ENCODE measurements around the gene DNAH12. TPM values are rescaled to one million over a fixed set of nuclear protein-coding genes. Genes with fewer than 3 reads are reported as not detected.

DNAH12 gene
- total RNA-seq, 1 experiment from 2014 or later: 0.45 TPM

DNA sequence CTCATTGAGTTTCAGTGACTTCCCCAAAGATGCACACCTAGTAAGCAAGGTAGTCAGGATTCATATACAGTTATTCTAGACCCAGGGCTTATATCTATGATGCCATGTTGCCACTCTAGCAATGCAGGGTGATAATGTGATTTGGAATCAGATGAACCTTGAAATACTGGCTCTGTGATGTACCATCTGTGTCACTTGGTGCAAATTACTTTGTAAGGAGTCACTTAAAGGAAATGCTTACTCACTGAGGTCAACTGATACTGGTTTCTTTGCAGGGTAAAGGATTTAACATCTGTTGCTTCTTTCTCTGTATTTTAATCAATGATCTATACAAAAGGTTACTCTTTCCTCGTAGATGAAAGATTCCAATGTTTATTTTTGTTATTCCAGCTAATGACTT is 262.4 kb downstream of the DNAH12 start:
- Histone ChIP-seq H3K4me3 (ENCODE audit: low read depth, low read length) (no peak overlapping the region), H3K36me3 (ENCODE audit: control insufficient read depth, insufficient read depth, low read length) (no peaks in the 10 kb centered on the region), H3K9me3 (no peaks in the 10 kb centered on the region; the same call in 1 of the 2 replicates), H3K27me3 (replicated peaks; ENCODE audit: control insufficient read depth, insufficient read depth, low read length) (no peaks in the 10 kb centered on the region), H3K4me1 (no peaks in the 10 kb centered on the region)
- no peak overlapping the region for H3K27ac Mint-ChIP-seq (ENCODE audit: unreplicated experiment)
- H3K9me3 Mint-ChIP-seq (ENCODE audit: unreplicated experiment): peaks cover 5% of the 10 kb centered on the region
- no peaks in the 10 kb centered on the region for H3K4me1 Mint-ChIP-seq (ENCODE audit: low read depth, unreplicated experiment)
- no peak overlapping the region for H3K4me3 Mint-ChIP-seq (ENCODE audit: unreplicated experiment)
- no peaks in the 10 kb centered on the region for H3K27me3 Mint-ChIP-seq (ENCODE audit: insufficient read depth, unreplicated experiment)
- no peaks in the 10 kb centered on the region for H3K36me3 Mint-ChIP-seq (ENCODE audit: insufficient read depth, unreplicated experiment)
- no peak for DNase-seq
- ChIA-PET POLR2A (no interaction called here), CTCF (no interaction called here)
- intact Hi-C loops (cut with micrococcal nuclease; ENCODE audit: unreplicated experiment): no loop called here
- BruUV-seq (replicated peaks): no TSS peak
- TF ChIP-seq, protein P1, sequence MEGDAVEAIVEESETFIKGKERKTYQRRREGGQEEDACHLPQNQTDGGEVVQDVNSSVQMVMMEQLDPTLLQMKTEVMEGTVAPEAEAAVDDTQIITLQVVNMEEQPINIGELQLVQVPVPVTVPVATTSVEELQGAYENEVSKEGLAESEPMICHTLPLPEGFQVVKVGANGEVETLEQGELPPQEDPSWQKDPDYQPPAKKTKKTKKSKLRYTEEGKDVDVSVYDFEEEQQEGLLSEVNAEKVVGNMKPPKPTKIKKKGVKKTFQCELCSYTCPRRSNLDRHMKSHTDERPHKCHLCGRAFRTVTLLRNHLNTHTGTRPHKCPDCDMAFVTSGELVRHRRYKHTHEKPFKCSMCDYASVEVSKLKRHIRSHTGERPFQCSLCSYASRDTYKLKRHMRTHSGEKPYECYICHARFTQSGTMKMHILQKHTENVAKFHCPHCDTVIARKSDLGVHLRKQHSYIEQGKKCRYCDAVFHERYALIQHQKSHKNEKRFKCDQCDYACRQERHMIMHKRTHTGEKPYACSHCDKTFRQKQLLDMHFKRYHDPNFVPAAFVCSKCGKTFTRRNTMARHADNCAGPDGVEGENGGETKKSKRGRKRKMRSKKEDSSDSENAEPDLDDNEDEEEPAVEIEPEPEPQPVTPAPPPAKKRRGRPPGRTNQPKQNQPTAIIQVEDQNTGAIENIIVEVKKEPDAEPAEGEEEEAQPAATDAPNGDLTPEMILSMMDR (IDR thresholded peaks at IDR 0.05; ENCODE audit: insufficient read depth in 1 of 2, low read depth in 1 of 2, low read length in 1 of 2, severe bottlenecking in 1 of 2, unreplicated experiment in 1 of 2): no peak

DNA sequence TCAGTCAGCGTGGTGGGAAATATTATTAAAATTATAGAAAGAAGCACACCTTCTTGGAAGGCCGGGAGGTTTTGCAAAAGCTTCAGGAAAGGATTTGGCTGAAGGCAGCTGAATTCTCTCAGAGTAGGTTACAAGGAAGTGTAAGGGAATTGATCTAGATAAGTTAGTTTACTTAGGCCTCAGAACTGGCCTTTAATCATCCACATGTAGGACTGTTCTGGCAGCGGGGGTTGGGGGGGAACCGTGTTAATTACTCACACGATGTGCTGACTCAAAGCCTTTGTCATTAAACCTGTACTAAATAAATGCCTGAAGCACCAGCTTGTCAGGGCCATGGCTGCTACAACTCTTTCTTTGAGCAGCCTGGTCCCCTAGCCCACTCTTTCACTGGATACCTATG is 264.5 kb downstream of the DNAH12 start:
- no peaks in the 10 kb centered on the region for H3K27me3 Mint-ChIP-seq (ENCODE audit: insufficient read depth, unreplicated experiment)
- no peak overlapping the region for H3K4me3 ChIP-seq (ENCODE audit: low read depth, low read length)
- TF ChIP-seq, protein P1 (IDR thresholded peaks at IDR 0.05; ENCODE audit: insufficient read depth in 1 of 2, low read depth in 1 of 2, low read length in 1 of 2, severe bottlenecking in 1 of 2, unreplicated experiment in 1 of 2): no peak
- no peaks in the 10 kb centered on the region for H3K27me3 ChIP-seq (replicated peaks; ENCODE audit: control insufficient read depth, insufficient read depth, low read length)
- no peak overlapping the region for H3K27ac Mint-ChIP-seq (ENCODE audit: unreplicated experiment)
- H3K9me3 Mint-ChIP-seq (ENCODE audit: unreplicated experiment): no peaks in the 10 kb centered on the region
- DNase-seq: no peak
- ChIA-PET CTCF (no interaction called here), POLR2A (no interaction called here)
- BruUV-seq (replicated peaks): no TSS peak
- H3K4me1 Mint-ChIP-seq (ENCODE audit: low read depth, unreplicated experiment): no peaks in the 10 kb centered on the region
- no peaks in the 10 kb centered on the region for H3K36me3 ChIP-seq (ENCODE audit: control insufficient read depth, insufficient read depth, low read length)
- no peaks in the 10 kb centered on the region for H3K36me3 Mint-ChIP-seq (ENCODE audit: insufficient read depth, unreplicated experiment)
- H3K4me1 ChIP-seq: no peaks in the 10 kb centered on the region
- no peaks in the 10 kb centered on the region; the same call in 1 of the 2 replicates for H3K9me3 ChIP-seq
- no peak overlapping the region for H3K4me3 Mint-ChIP-seq (ENCODE audit: unreplicated experiment)
- intact Hi-C loops (cut with micrococcal nuclease; ENCODE audit: unreplicated experiment): no loop called here

DNA sequence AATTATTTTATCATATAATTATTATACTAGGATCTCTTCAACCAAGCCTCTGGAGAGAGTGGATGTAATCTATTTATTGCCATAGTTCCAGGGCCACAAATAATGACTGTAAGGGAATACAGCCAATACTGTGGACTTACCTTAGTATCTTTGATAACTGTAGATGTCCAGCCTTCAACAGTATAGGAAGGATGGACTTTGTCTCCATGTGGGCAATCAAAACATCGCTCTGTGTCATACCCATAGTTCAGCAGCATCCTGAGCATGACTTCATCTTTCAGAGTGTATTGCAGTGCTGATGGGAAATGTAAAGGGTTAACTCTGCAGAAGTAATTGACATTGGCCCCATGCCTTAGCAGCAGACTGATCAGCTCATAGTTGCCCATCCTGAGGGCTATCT is 265.9 kb downstream of the DNAH12 start:
- ChIA-PET POLR2A (no interaction called here), CTCF (interaction anchor here (0.6 kb wide), 1 partner anchor 10 kb away, joined by 4 read pairs; no protein-coding TSS in a partner anchor)
- Histone ChIP-seq H3K4me3 (ENCODE audit: low read depth, low read length) (no peak overlapping the region), H3K9me3 (no peaks in the 10 kb centered on the region; the same call in 1 of the 2 replicates), H3K27me3 (replicated peaks; ENCODE audit: control insufficient read depth, insufficient read depth, low read length) (no peaks in the 10 kb centered on the region), H3K4me1 (no peaks in the 10 kb centered on the region), H3K36me3 (ENCODE audit: control insufficient read depth, insufficient read depth, low read length) (no peaks in the 10 kb centered on the region)
- H3K36me3 Mint-ChIP-seq (ENCODE audit: insufficient read depth, unreplicated experiment): no peaks in the 10 kb centered on the region
- intact Hi-C loops (cut with micrococcal nuclease; ENCODE audit: unreplicated experiment): no loop called here
- H3K4me1 Mint-ChIP-seq (ENCODE audit: low read depth, unreplicated experiment): no peaks in the 10 kb centered on the region
- no peaks in the 10 kb centered on the region for H3K27me3 Mint-ChIP-seq (ENCODE audit: insufficient read depth, unreplicated experiment)
- H3K4me3 Mint-ChIP-seq (ENCODE audit: unreplicated experiment): no peak overlapping the region
- H3K9me3 Mint-ChIP-seq (ENCODE audit: unreplicated experiment): no peaks in the 10 kb centered on the region
- DNase-seq: no peak
- H3K27ac Mint-ChIP-seq (ENCODE audit: unreplicated experiment): no peak overlapping the region
- TF ChIP-seq, protein P1 (IDR thresholded peaks at IDR 0.05; ENCODE audit: insufficient read depth in 1 of 2, low read depth in 1 of 2, low read length in 1 of 2, severe bottlenecking in 1 of 2, unreplicated experiment in 1 of 2): no peak
- no TSS peak for BruUV-seq (replicated peaks)

Data from Caco-2 (cell line).